IMR-90 (cell line): ENCODE measurements around the gene PCDHGA6. TPM values are rescaled to one million over a fixed set of nuclear protein-coding genes. Genes with fewer than 3 reads are reported as not detected.
"Not testable (repeated sequence)": the region's sequence is repeated elsewhere in the genome, so short reads cannot be mapped to it uniquely, and the experiment has no call there.

Experiments used
- ATAC-seq: fragments of 200-7000 bp; cut with Tn5 transposase; 2 replicates; pipeline ENCODE4 v1.9.1; 2020; ENCODE audit warnings: low read depth, mild to moderate bottlenecking, moderate library complexity
- BruUV-seq: library from RNA; stranded (reverse); fragments of 400-500 nt; replicated peaks from 2 replicates; lab custom pipeline; 2021; lab: Mats Ljungman, UMichigan
- CTCF ChIA-PET: fragments of 300-600 bp; formaldehyde crosslinking; extraction: SDS; loops from one replicate; lab custom pipeline; 2021; ENCODE audit warnings: antibody characterized with exemption; lab: Yijun Ruan, JAX
- POLR2A ChIA-PET: fragments of 300-600 bp; sonication (Branson Sonifier 250); formaldehyde crosslinking; loops from one replicate; lab custom pipeline; 2022; ENCODE audit warnings: antibody characterized with exemption; ENCODE audit not compliant: unreplicated experiment; lab: Charles Lee
- DNase-seq: peaks from one replicate; pipeline ENCODE4 v3.0.0; 2013
- H2AFZ ChIP-seq: replicated peaks from 2 replicates; pipeline ENCODE3; 2013; ENCODE audit warnings: low read length, mild to moderate bottlenecking; ENCODE audit not compliant: poor library complexity
- H2AK5ac ChIP-seq: 2 replicates; pipeline ENCODE4 v1.6.1; 2013; ENCODE audit warnings: low read depth, low read length, inconsistent platforms
- H2AK9ac ChIP-seq: replicated peaks from 2 replicates; pipeline ENCODE3; 2013; ENCODE audit warnings: mild to moderate bottlenecking, low read depth, low read length, moderate library complexity; ENCODE audit not compliant: poor library complexity
- H2BK120ac ChIP-seq: 2 replicates; pipeline ENCODE4 v1.6.1; 2013; ENCODE audit warnings: low read depth, low read length, inconsistent platforms
- H2BK15ac ChIP-seq: 3 replicates; pipeline ENCODE4 v1.6.1; 2013; ENCODE audit warnings: low read depth, low read length, inconsistent platforms
- H2BK20ac ChIP-seq: 2 replicates; pipeline ENCODE4 v1.6.1; 2013; ENCODE audit warnings: low read depth, mild to moderate bottlenecking, inconsistent platforms, low read length, moderate library complexity
- H2BK5ac ChIP-seq: 2 replicates; pipeline ENCODE4 v1.6.1; 2013; ENCODE audit warnings: mild to moderate bottlenecking, low read depth, low read length, inconsistent platforms; ENCODE audit not compliant: poor library complexity, severe bottlenecking
- H3K14ac ChIP-seq: replicated peaks from 2 replicates; pipeline ENCODE4 v1.6.1; 2013; ENCODE audit warnings: low read depth, low read length, inconsistent platforms
- H3K18ac ChIP-seq: 2 replicates; pipeline ENCODE4 v1.6.1; 2013; ENCODE audit warnings: low read depth, low read length, control low read depth
- H3K23ac ChIP-seq: 2 replicates; pipeline ENCODE4 v1.6.1; 2013; ENCODE audit warnings: low read depth, low read length, inconsistent platforms
- H3K27ac ChIP-seq: 2 replicates; pipeline ENCODE4 v1.5.1; 2013; ENCODE audit warnings: mild to moderate bottlenecking, control low read depth, low read length; ENCODE audit not compliant: insufficient read depth
- H3K27me3 ChIP-seq: 2 replicates; pipeline ENCODE4 v1.6.1; 2013; ENCODE audit warnings: low read length; ENCODE audit not compliant: control insufficient read depth, insufficient read depth
- H3K36me3 ChIP-seq: 2 replicates; pipeline ENCODE4 v1.6.1; 2013; ENCODE audit warnings: low read length, mixed read lengths; ENCODE audit not compliant: control insufficient read depth, insufficient read depth
- H3K4ac ChIP-seq: 2 replicates; pipeline ENCODE4 v1.6.1; 2013; ENCODE audit warnings: low read depth, low read length, inconsistent platforms
- H3K4me1 ChIP-seq: 2 replicates; pipeline ENCODE4 v1.6.1; 2013; ENCODE audit warnings: low read length, mixed read lengths; ENCODE audit not compliant: control insufficient read depth, insufficient read depth
- H3K4me2 ChIP-seq: 2 replicates; pipeline ENCODE4 v1.6.1; 2013; ENCODE audit warnings: low read depth, mild to moderate bottlenecking, control low read depth, low read length, moderate library complexity
- H3K4me3 ChIP-seq: 2 replicates; pipeline ENCODE4 v1.5.1; 2013; ENCODE audit warnings: low read depth, mild to moderate bottlenecking, control low read depth, low read length, moderate library complexity; ENCODE audit not compliant: insufficient read depth
- H3K56ac ChIP-seq: 2 replicates; pipeline ENCODE4 v1.6.1; 2013; ENCODE audit warnings: low read length, inconsistent platforms; ENCODE audit not compliant: insufficient read depth; ENCODE audit errors: extremely low read depth
- H3K79me1 ChIP-seq, 2 experiments: 2 replicates each; pipeline ENCODE4 v1.6.1; 2013; ENCODE audit warnings: low read length in 2 of 2, inconsistent platforms in 1 of 2, low read depth in 1 of 2
- H3K9ac ChIP-seq: 2 replicates; pipeline ENCODE4 v1.6.1; 2013; ENCODE audit warnings: low read depth, low read length, control low read depth
- H3K9me1 ChIP-seq: 2 replicates; pipeline ENCODE4 v1.6.1; 2013; ENCODE audit warnings: low read length, inconsistent platforms; ENCODE audit not compliant: insufficient read depth
- H3K9me3 ChIP-seq: 2 replicates; pipeline ENCODE4 v1.6.1; 2013; ENCODE audit warnings: low read length; ENCODE audit not compliant: control insufficient read depth, insufficient read depth
- H4K20me1 ChIP-seq: 2 replicates; pipeline ENCODE4 v1.6.1; 2013; ENCODE audit warnings: low read length, inconsistent platforms; ENCODE audit not compliant: insufficient read depth
- H4K5ac ChIP-seq: 2 replicates; pipeline ENCODE4 v1.6.1; 2013; ENCODE audit warnings: mild to moderate bottlenecking, low read depth, low read length, control low read depth
- H4K8ac ChIP-seq, 2 experiments: 2 replicates each; pipeline ENCODE4 v1.6.1; 2013; ENCODE audit warnings: low read depth in 2 of 2, low read length in 2 of 2, control low read depth in 1 of 2, inconsistent platforms in 1 of 2
- H4K91ac ChIP-seq: 2 replicates; pipeline ENCODE4 v1.6.1; 2013; ENCODE audit warnings: low read depth, low read length, inconsistent platforms; ENCODE audit not compliant: insufficient read depth
- WGBS, 2 experiments: methylation state at CpG; one replicate each; pipeline versions ENCODE4 v1.1.5 to v1.1.7; 2013; ENCODE audit warnings: missing lambda C conversion rate in 2 of 2; ENCODE audit not compliant: insufficient read length in 1 of 2; ENCODE audit errors: extremely low coverage in 2 of 2; 5-methylcytosine and 5-hydroxymethylcytosine counted together
- dilution Hi-C: fragments of 300-500 bp; cut with HindIII; formaldehyde crosslinking; loops from one replicate; pipeline ENCODE4 v1.14.3; 2018; ENCODE audit warnings: low sequenced_read_pairs; ENCODE audit not compliant: unreplicated experiment
- in situ Hi-C: fragments of 300-500 bp; cut with MboI; formaldehyde crosslinking; loops from 3 replicates; pipeline ENCODE4 v1.14.3; 2019; ENCODE audit warnings: low sequenced_read_pairs, inconsistent platforms, mixed read lengths
- intact Hi-C: fragments of 100-400 bp; cut with micrococcal nuclease; formaldehyde crosslinking; loops from 2 replicates; pipeline ENCODE4 v1.10.0; 2022
- polyA plus RNA-seq, 3 experiments: library from polyadenylated mRNA; depleted of rRNA; stranded (reverse); fragments of >200 nt; gene quantifications; 2 replicates each; pipeline ENCODE4 v1.2.3, GENCODE V29; 2012; ENCODE audit warnings: low replicate concordance in 1 of 3
- total RNA-seq: library from RNA; depleted of rRNA; stranded (reverse); fragments of >200 nt; gene quantifications from 2 replicates; pipeline ENCODE4 v1.2.3, GENCODE V29; 2012

Gene PCDHGA6
- total and polyA plus RNA-seq, 2 of the 4 experiments (the other 2 are of a cell fraction) = 4.1 to 4.7 TPM

DNA sequence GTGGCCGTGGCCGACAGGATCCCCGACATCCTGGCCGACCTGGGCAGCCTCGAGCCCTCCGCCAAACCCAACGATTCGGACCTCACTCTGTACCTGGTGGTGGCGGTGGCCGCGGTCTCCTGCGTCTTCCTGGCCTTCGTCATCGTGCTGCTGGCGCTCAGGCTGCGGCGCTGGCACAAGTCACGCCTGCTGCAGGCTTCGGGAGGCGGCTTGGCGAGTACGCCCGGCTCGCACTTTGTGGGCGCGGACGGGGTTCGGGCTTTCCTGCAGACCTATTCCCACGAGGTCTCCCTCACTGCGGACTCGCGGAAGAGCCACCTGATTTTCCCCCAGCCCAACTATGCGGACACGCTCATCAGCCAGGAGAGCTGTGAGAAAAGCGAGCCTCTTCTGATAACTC is 27.7 kb upstream of the PCDHGA6 start:
- H3K4ac ChIP-seq, H3K4me3 ChIP-seq, POLR2A ChIA-PET, intact Hi-C loops, H2BK20ac ChIP-seq, H3K14ac ChIP-seq, H2AFZ ChIP-seq, CTCF ChIA-PET, H3K36me3 ChIP-seq, H3K4me1 ChIP-seq, H3K79me1 ChIP-seq, H3K27ac ChIP-seq, H2BK5ac ChIP-seq, H3K9me1 ChIP-seq, H3K27me3 ChIP-seq, dilution Hi-C loops, H4K5ac ChIP-seq, H3K4me2 ChIP-seq, H3K9ac ChIP-seq, H4K91ac ChIP-seq, H2BK15ac ChIP-seq, H4K20me1 ChIP-seq, DNase-seq, H3K56ac ChIP-seq, H3K18ac ChIP-seq, H2AK5ac ChIP-seq, H2BK120ac ChIP-seq, ATAC-seq, H2AK9ac ChIP-seq, in situ Hi-C loops, H3K23ac ChIP-seq, H4K8ac ChIP-seq, BruUV-seq: not testable (repeated sequence)
- H3K9me3 ChIP-seq = peaks cover 27% of the 10 kb centered on the region
- WGBS, 2 experiments = no CpG with 5 or more reads among the region's 35 CpGs
